HG03342 (cell line): ENCODE data around the gene EEFSEC.

Experiments used
- ATAC-seq: cut with Tn5 transposase; IDR thresholded peaks from one replicate; pipeline ENCODE4 v1.9.1; 2021; ENCODE audit warnings: mild to moderate bottlenecking, moderate library complexity; ENCODE audit not compliant: unreplicated experiment

Gene EEFSEC

GRCh38 chr3:128269796-128270195 is 116.5 kb downstream of the EEFSEC start:
- ATAC-seq, result no peak

GRCh38 chr3:128270559-128271492 is 117.5 kb downstream of the EEFSEC start:
- no peak for ATAC-seq

DNA sequence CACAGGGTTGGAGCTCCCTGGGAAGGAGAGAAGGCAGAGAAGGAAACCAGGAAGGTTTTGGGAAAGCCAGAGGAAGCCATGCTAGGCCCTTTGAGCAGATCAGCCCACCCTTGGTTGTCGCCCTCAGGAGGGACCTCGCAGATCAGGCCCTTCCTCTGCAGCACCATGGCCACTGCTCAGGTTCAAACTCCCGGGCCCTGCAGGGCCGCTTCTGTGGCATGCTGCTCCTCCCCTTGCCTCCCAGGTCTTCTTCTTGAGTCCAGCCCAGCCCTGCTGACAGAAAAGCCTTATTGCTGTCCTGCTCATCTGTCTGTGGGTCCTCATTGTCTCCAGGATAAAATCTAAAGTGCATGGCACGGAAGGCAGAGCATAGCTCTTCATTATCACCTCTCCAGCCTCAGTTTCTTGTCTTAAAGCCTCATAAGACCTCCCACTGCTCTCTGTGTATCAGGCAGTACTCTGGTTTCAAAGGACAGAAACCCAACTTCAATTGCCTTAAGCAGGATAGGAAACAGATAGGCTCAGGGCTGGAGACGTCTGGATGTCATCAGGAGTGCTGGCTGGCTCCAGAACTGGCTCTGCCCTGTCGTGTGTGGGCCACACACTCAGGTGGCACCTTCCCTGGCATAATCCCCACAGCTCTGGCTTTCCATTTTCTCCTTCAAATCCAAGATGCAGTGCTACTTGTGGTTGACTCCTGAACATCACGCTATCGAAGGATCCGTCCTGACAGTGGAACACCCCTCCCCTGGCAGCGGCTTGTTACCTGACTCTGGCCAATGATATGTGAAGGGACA is 118.5 kb downstream of the EEFSEC start:
- no peak for ATAC-seq

GRCh38 chr3:128273109-128273840 is 120.0 kb downstream of the EEFSEC start:
- ATAC-seq, result no peak

DNA sequence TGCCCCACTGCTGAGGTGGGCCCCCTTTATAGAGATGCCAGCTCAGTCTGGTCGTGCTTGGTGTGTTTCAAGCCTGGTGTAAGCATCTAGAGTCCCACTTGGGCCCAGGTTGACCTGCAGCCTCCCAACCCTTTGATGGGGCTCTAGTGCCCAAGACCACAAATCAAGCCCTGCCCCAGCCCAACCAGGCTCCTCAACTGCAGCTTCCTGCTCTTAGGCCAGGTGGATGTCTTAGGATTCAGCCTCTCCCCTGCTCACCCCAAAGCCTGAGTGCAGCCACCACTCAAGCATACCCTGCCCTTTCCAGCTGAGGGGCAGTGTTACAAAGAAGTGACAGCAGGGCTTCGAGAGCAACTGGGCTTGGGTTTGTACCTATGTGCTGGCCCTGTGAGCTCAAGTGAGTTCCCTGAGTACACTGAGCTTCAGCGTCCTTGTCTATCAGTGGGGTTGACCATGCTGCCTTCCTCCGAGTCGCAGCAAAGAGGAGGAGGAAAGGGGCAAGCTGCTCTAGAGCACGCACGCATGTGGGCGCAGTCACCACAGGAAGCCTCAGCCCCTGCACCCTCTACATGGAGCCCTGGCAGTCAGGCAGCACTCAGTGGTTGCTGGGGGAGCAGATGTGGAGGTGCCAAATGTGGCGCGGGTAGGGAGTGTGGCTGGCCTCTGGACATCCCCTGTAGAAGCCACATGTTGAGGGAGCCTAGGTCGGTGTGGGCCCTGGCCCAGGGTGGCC is 120.7 kb downstream of the EEFSEC start:
- no peak for ATAC-seq

- ATAC-seq, result no peak
These were observed 121.6 kb downstream of the EEFSEC start for GRCh38 chr3:128274837-128275236.

- ATAC-seq, result no peak
These were observed 122.2 kb downstream of the EEFSEC start for GRCh38 chr3:128275316-128276145.

DNA sequence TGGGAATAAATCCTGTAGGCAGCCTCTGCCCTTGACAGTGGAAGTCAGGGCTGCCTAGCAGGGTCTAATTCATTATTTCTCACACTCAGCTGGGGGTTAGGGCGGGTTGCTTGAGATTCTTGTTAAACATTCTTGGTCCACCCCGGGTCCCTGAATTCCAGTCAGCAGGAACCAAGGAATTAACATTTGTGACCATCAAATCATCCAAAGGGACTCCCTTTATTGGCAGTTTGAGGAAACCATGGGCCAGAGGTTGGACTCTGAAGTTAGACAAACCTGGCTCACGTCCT is 122.8 kb downstream of the EEFSEC start:
- no peak for ATAC-seq

- ATAC-seq, result no peak
These were observed 123.4 kb downstream of the EEFSEC start for GRCh38 chr3:128276577-128277183.

GRCh38 chr3:128277378-128278069 is 124.2 kb downstream of the EEFSEC start:
- no peak for ATAC-seq

DNA sequence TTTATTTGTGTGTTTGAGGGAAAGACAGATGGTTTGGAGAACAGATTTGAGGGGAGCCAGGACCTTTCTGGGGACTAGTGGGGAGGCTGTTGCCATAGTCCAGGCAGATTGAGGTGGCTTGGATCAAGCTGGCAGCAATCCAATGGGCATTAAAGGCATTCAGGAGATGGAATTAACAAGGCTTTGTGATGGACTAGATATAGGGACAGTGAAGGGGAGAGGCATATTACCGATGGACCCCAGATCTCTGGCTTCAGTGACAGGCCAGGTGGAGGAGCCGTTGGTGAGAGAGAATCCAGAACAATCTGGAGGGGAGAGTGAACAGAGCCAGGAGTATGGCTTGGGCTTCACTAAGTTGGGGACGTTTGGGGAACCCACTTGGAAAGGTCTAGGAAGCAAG is 124.8 kb downstream of the EEFSEC start:
- no peak for ATAC-seq

DNA sequence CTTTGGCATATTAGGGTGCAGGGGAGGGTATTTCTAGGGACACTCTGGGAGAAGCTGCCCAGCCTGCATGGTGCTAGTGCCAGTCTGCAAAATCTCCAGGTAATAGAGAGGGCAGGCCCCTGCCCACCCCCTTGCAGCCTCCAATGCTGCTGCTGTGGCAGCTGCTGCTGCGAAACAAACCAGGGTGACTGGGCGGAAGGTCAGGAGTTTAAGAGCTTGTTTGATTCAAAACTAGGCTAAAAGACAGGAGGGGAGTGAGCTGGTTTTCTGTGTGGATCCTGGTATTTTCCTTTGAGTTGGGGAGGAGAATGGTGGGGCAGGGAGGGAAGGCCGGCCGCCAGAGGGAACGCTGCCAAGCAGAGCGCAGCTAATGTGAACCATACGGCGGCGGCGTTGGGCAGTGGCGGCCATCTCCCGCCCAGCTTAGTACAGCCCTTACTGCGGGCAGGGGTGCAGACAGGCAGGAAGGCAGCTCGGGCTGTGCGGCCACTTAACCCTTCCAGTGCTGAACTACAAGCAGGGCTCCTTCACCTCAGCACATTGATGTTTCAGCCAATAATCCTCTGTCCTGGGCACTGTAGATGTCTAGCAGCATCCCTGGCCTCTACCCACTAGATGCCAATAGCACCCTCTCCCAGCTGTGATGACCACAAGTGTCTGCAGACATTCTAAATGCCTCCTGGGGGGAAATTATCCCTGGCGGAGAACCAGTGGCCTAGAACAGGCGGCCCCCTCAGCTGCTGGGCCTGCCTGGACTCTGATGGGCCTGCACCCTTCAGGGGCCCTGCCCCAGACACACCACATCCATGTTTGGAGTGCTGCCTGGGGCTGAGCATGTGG is 125.7 kb downstream of the EEFSEC start:
- no peak for ATAC-seq

DNA sequence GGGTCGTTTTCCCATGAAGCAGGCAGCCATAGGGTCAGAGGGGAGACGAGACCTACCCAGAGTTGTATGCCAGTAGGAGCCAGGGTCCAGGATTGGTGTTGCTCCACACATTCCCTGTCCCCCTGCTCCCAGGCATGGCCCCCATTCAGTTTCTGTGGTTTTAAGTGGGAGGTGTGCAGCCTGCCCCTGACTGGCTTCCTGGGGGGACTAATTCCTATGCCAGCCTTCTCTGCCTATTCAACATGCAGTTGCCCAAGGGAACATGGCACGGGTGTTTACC is 126.3 kb downstream of the EEFSEC start:
- ATAC-seq, result no peak

- ATAC-seq, result no peak
These were observed 127.3 kb downstream of the EEFSEC start for GRCh38 chr3:128280481-128281052.

DNA sequence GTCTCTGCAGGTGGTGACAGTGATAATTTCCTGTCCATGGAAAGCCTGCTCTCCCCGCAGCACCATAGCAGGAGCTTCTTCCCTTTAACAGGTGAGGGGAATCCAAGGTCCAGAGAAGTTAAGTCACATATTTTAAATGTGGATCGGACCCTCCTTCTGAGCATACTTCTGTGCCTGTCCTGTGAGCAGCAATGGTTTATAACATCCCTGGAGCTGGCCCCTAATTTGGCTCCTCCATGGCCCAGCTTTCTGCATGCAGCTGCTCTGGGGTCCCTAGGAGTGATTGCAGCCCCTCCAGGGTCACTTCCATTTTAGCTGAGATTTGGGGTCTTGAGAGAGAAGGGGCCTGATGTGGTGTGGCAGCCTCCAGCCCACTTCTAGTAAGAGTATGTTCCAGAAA is 127.8 kb downstream of the EEFSEC start:
- no peak for ATAC-seq

DNA sequence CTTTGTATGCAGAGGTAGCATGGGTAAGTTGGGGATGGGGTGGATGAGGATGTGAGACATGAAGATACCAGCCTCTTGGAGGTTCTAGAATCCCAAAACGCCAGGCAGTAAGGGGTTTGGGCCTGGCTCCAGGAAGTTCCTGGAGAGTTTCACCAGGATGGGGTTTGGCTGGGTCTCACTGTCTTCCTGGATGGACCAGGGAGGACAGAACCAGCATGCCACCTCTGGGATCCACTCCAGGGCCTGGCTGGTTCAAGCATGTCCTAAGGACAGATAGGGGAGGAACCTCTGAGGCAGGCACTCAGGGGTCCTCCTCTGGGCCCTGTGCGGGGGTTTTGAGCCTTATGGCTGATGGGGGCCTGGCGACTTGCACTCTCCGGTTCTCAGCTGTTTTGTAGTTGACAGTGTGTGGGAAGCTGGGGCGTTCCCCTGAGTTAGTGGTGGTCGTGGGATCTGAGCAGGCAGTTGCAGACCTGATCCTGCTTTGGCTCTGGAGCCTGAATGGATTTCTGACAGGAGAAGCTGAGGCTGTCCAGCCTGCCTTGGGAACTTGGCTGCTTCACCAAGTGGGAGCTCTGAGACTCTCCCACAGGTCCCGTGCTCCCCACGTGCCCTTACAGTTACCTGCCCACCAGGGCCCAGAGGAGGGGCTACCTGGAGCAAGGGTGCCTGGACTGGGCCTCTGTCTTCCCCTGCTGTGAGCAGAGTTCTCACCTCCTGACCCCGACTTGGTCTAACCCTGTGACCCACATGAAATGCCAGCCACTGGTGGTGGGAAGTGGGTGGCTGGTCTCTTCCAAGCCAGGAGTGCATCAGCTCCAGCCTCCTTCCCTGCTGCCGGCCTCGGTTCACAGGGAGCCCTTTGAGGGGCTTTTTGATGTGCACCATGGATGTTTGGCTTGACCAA is 128.4 kb downstream of the EEFSEC start:
- no peak for ATAC-seq
